GM12874 (cell line): ENCODE results near the gene TMEM37.

ENCODE experiments used
- CTCF ChIP-seq: IDR thresholded peaks from 2 replicates; pipeline ENCODE4 v1.5.1; 2011; ENCODE audit warnings: low read depth, mild to moderate bottlenecking, control low read depth, low read length, moderate library complexity; ENCODE audit not compliant: insufficient read depth

The TMEM37 gene

GRCh38 chr2:119431155-119431975 lies at the start of gene TMEM37:
TSS of gene TMEM37 (plus strand) at chr2:119431854. CDS start at chr2:119431904, 50 bp downstream.
- no peak for TF ChIP-seq CTCF

- TF ChIP-seq CTCF = no peak
Measured at GRCh38 chr2:119383410-119384140, 48.1 kb upstream of the TMEM37 start.

- no peak for TF ChIP-seq CTCF
Measured at GRCh38 chr2:119384971-119385370, 46.7 kb upstream of the TMEM37 start.

- no peak for TF ChIP-seq CTCF
Measured at GRCh38 chr2:119385466-119385865, 46.2 kb upstream of the TMEM37 start.

- TF ChIP-seq CTCF = 0 out of 2 replicates have a peak, but pooled peaks have one; percentile 10
Measured at GRCh38 chr2:119387381-119388129, 44.1 kb upstream of the TMEM37 start.

GRCh38 chr2:119389615-119390306 lies 41.9 kb upstream of the TMEM37 start:
- TF ChIP-seq CTCF = no peak
